H1 (cell line): ENCODE results near the gene KLHL24.

Experiments used
- CTCF ChIP-seq, 3 experiments: IDR thresholded peaks; 1 replicate in 2 of 3; 2 replicates in 1 of 3; pipeline versions ENCODE4 v1.5.1 to v1.6.1; 2011; ENCODE audit warnings: low read length in 3 of 3, mild to moderate bottlenecking in 3 of 3, inconsistent platforms in 2 of 3, low read depth in 1 of 3, moderate library complexity in 1 of 3; ENCODE audit not compliant: insufficient read depth in 1 of 3; ENCODE audit errors: control extremely low read depth in 1 of 3
- HDAC6 ChIP-seq: IDR thresholded peaks from one replicate; pipeline ENCODE4 v1.7.1; 2012; ENCODE audit warnings: low read depth, mild to moderate bottlenecking, inconsistent platforms, low read length, moderate library complexity
- POLR2A ChIP-seq, 2 experiments: IDR thresholded peaks; 1 replicate in 1 of 2; 2 replicates in 1 of 2; pipeline ENCODE4 v1.6.1; 2011; ENCODE audit warnings: low read depth in 2 of 2, low read length in 2 of 2, mild to moderate bottlenecking in 2 of 2; ENCODE audit errors: control extremely low read depth in 1 of 2
- TBP ChIP-seq: IDR thresholded peaks from 2 replicates; pipeline ENCODE4 v1.6.1; 2011; ENCODE audit warnings: low read depth, low read length, improper control_type of control experiment

- no peak for TF ChIP-seq HDAC6
- TF ChIP-seq POLR2A (IDR thresholded peaks at IDR 0.05; ENCODE audit: control extremely low read depth in 1 of 2, low read depth in 2 of 2, low read length in 2 of 2): no peak
- no peak for TF ChIP-seq TBP
- no peak for TF ChIP-seq CTCF (IDR thresholded peaks at IDR 0.05; ENCODE audit: control extremely low read depth in 1 of 3, insufficient read depth in 1 of 3, low read depth in 1 of 3, low read length in 3 of 3)
These were observed 76.1 kb downstream of the KLHL24 start for GRCh38 chr3:183711516-183711915.
